ENCODE data around the gene PIP4P1. TPM values are rescaled to one million over a fixed set of nuclear protein-coding genes. Genes with fewer than 3 reads are reported as not detected.
A peak's percentile ranks its signal among the peaks of the same experiment; 100 is the strongest.

The PIP4P1 gene
- total and polyA plus RNA-seq, 2 of the 13 experiments (the other 11 are each of a cell fraction or from before 2014, with no cell fraction given) = 33.4 to 47.0 TPM

- TF ChIP-seq ARID3A (IDR thresholded peaks at IDR 0.05; ENCODE audit: low read depth, low read length) = 0 out of 2 replicates have a peak, but pooled peaks have one; percentile 24
- TF ChIP-seq ZNF660 (CRISPR knock-in tag; IDR thresholded peaks at IDR 0.05; ENCODE audit: borderline replicate concordance, low read depth) = no peak
- TF ChIP-seq ZNF746 (CRISPR knock-in tag; IDR thresholded peaks at IDR 0.05) = peak; percentile 72
- TF ChIP-seq, protein P1, sequence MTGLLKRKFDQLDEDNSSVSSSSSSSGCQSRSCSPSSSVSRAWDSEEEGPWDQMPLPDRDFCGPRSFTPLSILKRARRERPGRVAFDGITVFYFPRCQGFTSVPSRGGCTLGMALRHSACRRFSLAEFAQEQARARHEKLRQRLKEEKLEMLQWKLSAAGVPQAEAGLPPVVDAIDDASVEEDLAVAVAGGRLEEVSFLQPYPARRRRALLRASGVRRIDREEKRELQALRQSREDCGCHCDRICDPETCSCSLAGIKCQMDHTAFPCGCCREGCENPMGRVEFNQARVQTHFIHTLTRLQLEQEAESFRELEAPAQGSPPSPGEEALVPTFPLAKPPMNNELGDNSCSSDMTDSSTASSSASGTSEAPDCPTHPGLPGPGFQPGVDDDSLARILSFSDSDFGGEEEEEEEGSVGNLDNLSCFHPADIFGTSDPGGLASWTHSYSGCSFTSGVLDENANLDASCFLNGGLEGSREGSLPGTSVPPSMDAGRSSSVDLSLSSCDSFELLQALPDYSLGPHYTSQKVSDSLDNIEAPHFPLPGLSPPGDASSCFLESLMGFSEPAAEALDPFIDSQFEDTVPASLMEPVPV (CRISPR knock-in tag; IDR thresholded peaks at IDR 0.05) = peak; percentile 47; the same call in 1 of the 2 replicates
- TF ChIP-seq, protein P2, sequence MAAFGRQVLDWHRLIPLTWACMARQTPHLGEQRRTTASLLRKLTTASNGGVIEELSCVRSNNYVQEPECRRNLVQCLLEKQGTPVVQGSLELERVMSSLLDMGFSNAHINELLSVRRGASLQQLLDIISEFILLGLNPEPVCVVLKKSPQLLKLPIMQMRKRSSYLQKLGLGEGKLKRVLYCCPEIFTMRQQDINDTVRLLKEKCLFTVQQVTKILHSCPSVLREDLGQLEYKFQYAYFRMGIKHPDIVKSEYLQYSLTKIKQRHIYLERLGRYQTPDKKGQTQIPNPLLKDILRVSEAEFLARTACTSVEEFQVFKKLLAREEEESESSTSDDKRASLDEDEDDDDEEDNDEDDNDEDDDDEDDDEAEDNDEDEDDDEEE (CRISPR knock-in tag; IDR thresholded peaks at IDR 0.05) = 0 out of 2 replicates have a peak, but pooled peaks have one; percentile 92
- peak; percentile 97 for TF ChIP-seq ZNF605 (CRISPR knock-in tag; IDR thresholded peaks at IDR 0.05)
- no peak; the same call in 1 of the 2 replicates for TF ChIP-seq SP140L (CRISPR knock-in tag; IDR thresholded peaks at IDR 0.05; ENCODE audit: borderline replicate concordance)
- TF ChIP-seq, protein P3, sequence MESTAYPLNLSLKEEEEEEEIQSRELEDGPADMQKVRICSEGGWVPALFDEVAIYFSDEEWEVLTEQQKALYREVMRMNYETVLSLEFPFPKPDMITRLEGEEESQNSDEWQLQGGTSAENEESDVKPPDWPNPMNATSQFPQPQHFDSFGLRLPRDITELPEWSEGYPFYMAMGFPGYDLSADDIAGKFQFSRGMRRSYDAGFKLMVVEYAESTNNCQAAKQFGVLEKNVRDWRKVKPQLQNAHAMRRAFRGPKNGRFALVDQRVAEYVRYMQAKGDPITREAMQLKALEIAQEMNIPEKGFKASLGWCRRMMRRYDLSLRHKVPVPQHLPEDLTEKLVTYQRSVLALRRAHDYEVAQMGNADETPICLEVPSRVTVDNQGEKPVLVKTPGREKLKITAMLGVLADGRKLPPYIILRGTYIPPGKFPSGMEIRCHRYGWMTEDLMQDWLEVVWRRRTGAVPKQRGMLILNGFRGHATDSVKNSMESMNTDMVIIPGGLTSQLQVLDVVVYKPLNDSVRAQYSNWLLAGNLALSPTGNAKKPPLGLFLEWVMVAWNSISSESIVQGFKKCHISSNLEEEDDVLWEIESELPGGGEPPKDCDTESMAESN (CRISPR knock-in tag; conservative IDR thresholded peaks at IDR 0.05) = peak; percentile 95
- TF ChIP-seq MXD4 (CRISPR knock-in tag; IDR thresholded peaks at IDR 0.05) = peak; percentile 100
- TF ChIP-seq ZNF792 (CRISPR knock-in tag; IDR thresholded peaks at IDR 0.05) = peak; percentile 78
- peak; percentile 73; the same call in 1 of the 2 replicates for TF ChIP-seq SIN3B (IDR thresholded peaks at IDR 0.05; ENCODE audit: low read length)
- TF ChIP-seq, protein P4, sequence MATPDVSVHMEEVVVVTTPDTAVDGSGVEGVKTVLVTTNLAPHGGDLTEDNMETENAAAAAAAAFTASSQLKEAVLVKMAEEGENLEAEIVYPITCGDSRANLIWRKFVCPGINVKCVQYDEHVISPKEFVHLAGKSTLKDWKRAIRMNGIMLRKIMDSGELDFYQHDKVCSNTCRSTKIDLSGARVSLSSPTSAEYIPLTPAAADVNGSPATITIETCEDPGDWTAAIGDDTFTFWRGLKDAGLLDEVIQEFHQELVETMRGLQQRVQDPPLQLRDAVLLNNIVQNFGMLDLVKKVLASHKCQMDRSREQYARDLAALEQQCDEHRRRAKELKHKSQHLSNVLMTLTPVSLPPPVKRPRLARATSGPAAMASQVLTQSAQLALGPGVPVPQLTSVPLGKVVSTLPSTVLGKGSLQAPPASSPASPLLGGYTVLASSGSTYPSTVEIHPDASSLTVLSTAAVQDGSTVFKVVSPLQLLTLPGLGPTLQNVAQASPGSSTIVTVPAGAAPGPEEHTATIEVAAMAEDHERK (CRISPR knock-in tag; IDR thresholded peaks at IDR 0.05; ENCODE audit: low read depth) = peak; percentile 78
- peak; percentile 21; the same call in 1 of the 2 replicates for TF ChIP-seq ZNF614 (CRISPR knock-in tag; IDR thresholded peaks at IDR 0.05; ENCODE audit: borderline replicate concordance)
- peak; percentile 95 for TF ChIP-seq POLR2AphosphoS5 (IDR thresholded peaks at IDR 0.05; ENCODE audit: low read depth, low read length)
- TF ChIP-seq GMEB1 (CRISPR knock-in tag; IDR thresholded peaks at IDR 0.05; ENCODE audit: borderline replicate concordance) = peak; percentile 91
- TF ChIP-seq TRIM24 (CRISPR knock-in tag; IDR thresholded peaks at IDR 0.05) = no peak
- no peak; the same call in 1 of the 2 replicates for TF ChIP-seq JUN (CRISPR knock-in tag; IDR thresholded peaks at IDR 0.05)
- no peak for TF ChIP-seq SRSF4 (IDR thresholded peaks at IDR 0.05; ENCODE audit: low read depth, low read length, poor library complexity, severe bottlenecking)
- peak; percentile 89; the same call in 1 of the 2 replicates for TF ChIP-seq RNF2 (conservative IDR thresholded peaks at IDR 0.05; ENCODE audit: low read depth)
Measured at GRCh38 chr14:20454516-20455354, 6.5 kb downstream of the PIP4P1 start, which contains the start of the genes APEX1 and OSGEP (continued).
